Activated CD4-positive, alpha-beta memory T cell treated with anti-CD3 and anti-CD28 coated beads for 36 hours (primary cell): Measurements from ENCODE around the gene KCNAB2. TPM values are rescaled to one million over a fixed set of nuclear protein-coding genes. Genes with fewer than 3 reads are reported as not detected.

ENCODE experiments used
- CTCF ChIA-PET: fragments of 350-600 bp; sonication (Branson Sonifier 250); formaldehyde crosslinking; loops from one replicate; lab custom pipeline; 2021; ENCODE audit warnings: antibody characterized with exemption, inconsistent platforms; lab: Charles Lee
- POLR2A ChIA-PET: fragments of 350-600 bp; sonication (Branson Sonifier 250); formaldehyde crosslinking; loops from one replicate; lab custom pipeline; 2021; ENCODE audit warnings: antibody characterized with exemption; lab: Charles Lee
- DNase-seq: peaks from one replicate; pipeline ENCODE4 v3.0.0-alpha.2; 2020
- H3K27ac Mint-ChIP-seq: one replicate; pipeline ENCODE4 v1.8.0; 2021; ENCODE audit warnings: mixed read lengths
- H3K27me3 Mint-ChIP-seq: one replicate; pipeline ENCODE4 v1.8.0; 2021; ENCODE audit warnings: mixed read lengths
- H3K36me3 Mint-ChIP-seq: one replicate; pipeline ENCODE4 v1.8.0; 2021; ENCODE audit warnings: mixed read lengths
- H3K4me1 Mint-ChIP-seq: one replicate; pipeline ENCODE4 v1.8.0; 2021; ENCODE audit warnings: low read depth, mixed read lengths
- H3K4me3 Mint-ChIP-seq: one replicate; pipeline ENCODE4 v1.8.0; 2021; ENCODE audit warnings: mild to moderate bottlenecking, mixed read lengths
- H3K9me3 Mint-ChIP-seq: one replicate; pipeline ENCODE4 v1.8.0; 2021; ENCODE audit warnings: mixed read lengths
- intact Hi-C: fragments of 100-400 bp; cut with micrococcal nuclease; formaldehyde crosslinking; loops from one replicate; pipeline ENCODE4 v1.15.1; 2023
- total RNA-seq, 2 experiments: library from RNA; stranded (reverse); gene quantifications; one replicate each; pipeline ENCODE4 v1.2.3, GENCODE V29; 2021

Gene KCNAB2
- total RNA-seq, 2 experiments from 2014 or later = 196 to 202 TPM

- intact Hi-C loops = no loop called here
- Mint-ChIP-seq H3K4me1 (no peaks in the 10 kb centered on the region), H3K36me3 (no peaks in the 10 kb centered on the region), H3K9me3 (no peaks in the 10 kb centered on the region), H3K4me3 (no peak overlapping the region), H3K27ac (no peak overlapping the region), H3K27me3 (peaks cover 6% of the 10 kb centered on the region)
- CTCF ChIA-PET = no interaction called here
- DNase-seq = no peak
- POLR2A ChIA-PET = no interaction called here
Observed at GRCh38 chr1:6105763-6106162, 60.1 kb downstream of the KCNAB2 start.

DNA sequence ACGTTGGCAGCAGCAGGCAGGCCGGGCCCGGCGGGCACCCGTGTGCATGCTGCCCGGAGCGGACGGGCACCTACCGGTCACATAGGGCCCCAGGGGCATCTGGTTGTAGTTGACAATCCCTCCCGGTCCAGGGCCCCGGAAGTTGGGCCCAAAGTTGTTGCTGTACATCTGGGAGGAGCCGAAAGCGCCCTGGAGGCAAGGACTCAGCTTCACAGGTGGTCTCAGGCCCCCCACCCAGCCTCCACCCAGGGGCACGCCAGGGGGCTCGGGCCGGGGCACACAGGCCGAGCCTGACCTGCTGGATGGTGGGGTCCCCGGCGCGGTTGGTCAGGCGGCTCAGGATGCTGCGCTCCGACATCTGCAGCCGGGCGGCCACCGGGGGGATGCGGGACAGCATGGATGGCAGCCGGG is 60.6 kb downstream of the KCNAB2 start:
- no peak overlapping the region for H3K4me3 Mint-ChIP-seq
- ChIA-PET CTCF (no interaction called here), POLR2A (no interaction called here)
- no peak overlapping the region for H3K27ac Mint-ChIP-seq
- H3K27me3 Mint-ChIP-seq = peaks cover 6% of the 10 kb centered on the region
- H3K4me1 Mint-ChIP-seq = no peaks in the 10 kb centered on the region
- intact Hi-C loops = no loop called here
- no peak for DNase-seq
- H3K9me3 Mint-ChIP-seq = no peaks in the 10 kb centered on the region
- no peaks in the 10 kb centered on the region for H3K36me3 Mint-ChIP-seq

DNA sequence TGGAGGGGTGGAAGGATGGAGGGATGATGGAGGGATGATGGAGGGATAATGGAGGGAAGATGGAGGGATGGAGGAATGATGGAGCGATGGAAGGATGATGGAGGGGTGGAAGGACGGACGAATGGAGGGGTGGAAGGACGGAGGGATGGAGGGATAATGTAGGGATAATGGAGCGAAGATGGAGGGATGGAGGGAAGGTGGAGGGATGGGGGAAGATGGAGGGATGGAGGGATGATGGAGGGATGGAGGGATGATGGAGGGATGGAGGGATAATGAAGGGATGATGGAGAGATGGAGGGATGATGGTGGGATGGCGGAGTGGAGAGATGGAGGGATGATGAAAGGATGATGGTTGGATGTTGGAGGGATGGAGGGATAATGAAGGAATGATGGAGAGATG is 61.3 kb downstream of the KCNAB2 start:
- no peaks in the 10 kb centered on the region for H3K9me3 Mint-ChIP-seq

GRCh38 chr1:6107409-6108356 is 62.0 kb downstream of the KCNAB2 start:
- Mint-ChIP-seq H3K4me3 (no peak overlapping the region), H3K9me3 (no peaks in the 10 kb centered on the region), H3K27me3 (peaks cover 6% of the 10 kb centered on the region), H3K27ac (no peak overlapping the region), H3K36me3 (no peaks in the 10 kb centered on the region), H3K4me1 (no peaks in the 10 kb centered on the region)
- no peak for DNase-seq
- ChIA-PET CTCF (no interaction called here), POLR2A (no interaction called here)
- intact Hi-C loops = loop anchor here (2.0 kb wide), 1 partner anchor 137 kb away; the partner anchor contains the start of gene HES3

More for the DNA sequence above, 61.3 kb downstream of the KCNAB2 start:
- Mint-ChIP-seq H3K36me3 (no peaks in the 10 kb centered on the region), H3K27me3 (peaks cover 6% of the 10 kb centered on the region), H3K4me3 (no peak overlapping the region), H3K4me1 (no peaks in the 10 kb centered on the region), H3K27ac (no peak overlapping the region)
- ChIA-PET CTCF (no interaction called here), POLR2A (no interaction called here)
- intact Hi-C loops = no loop called here
- DNase-seq = no peak

GRCh38 chr1:6108476-6108875 is 62.8 kb downstream of the KCNAB2 start:
- Mint-ChIP-seq H3K4me1 (no peaks in the 10 kb centered on the region), H3K27me3 (peaks cover 6% of the 10 kb centered on the region), H3K9me3 (no peaks in the 10 kb centered on the region), H3K4me3 (no peak overlapping the region), H3K36me3 (no peaks in the 10 kb centered on the region), H3K27ac (no peak overlapping the region)
- CTCF ChIA-PET = interaction anchor here (1.0 to 1.1 kb wide), 7 partner anchors 63 to 138 kb away, joined by 3 to 8 read pairs (median 4); partner anchors contain the start of gene ICMT
- POLR2A ChIA-PET = no interaction called here
- intact Hi-C loops = loop anchor here (2.0 kb wide), 1 partner anchor 136 kb away; the partner anchor contains the start of gene HES3
- DNase-seq = no peak

DNA sequence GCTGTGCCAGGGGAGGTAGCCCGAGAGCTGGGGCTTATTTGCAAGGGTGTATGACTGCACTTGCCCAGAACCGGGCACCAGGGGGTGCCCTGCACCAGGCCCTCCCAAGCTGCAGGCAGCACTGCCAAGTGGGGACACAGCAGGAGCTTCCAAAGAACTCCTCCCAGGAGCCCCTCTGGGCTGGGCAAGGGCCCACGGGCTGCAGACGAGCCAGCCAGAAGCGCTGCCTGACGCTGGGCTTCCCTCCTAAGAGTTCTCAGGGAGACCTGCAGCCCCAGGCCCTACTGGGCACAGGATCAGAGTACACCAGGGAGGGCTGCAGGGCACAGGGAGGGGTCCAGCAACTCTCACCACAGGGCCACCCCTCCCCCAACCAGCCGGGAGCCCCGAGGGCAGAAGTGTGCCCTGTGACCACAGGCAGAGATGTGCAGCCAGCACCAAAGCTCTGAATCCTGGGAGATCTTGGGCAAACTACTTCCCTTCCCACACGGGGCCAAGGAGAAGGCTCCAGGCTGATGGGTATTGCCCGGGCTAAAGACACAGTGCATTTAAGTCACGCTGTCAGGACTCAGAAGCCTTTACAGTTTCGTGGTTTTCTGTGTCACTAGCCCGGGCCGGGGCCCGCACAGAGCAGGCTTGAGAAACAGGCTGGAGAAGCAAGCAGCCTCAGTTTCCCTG is 63.4 kb downstream of the KCNAB2 start:
- ChIA-PET CTCF (interaction anchor here (1.0 to 1.1 kb wide), 7 partner anchors 62 to 137 kb away, joined by 3 to 8 read pairs (median 4); partner anchors contain the start of gene ICMT), POLR2A (interaction anchor here (0.6 kb wide), 1 partner anchor 30 kb away, joined by 3 read pairs; no protein-coding TSS in a partner anchor)
- intact Hi-C loops = loop anchor here (2.0 kb wide), 1 partner anchor 136 kb away; the partner anchor contains the start of gene HES3
- Mint-ChIP-seq H3K36me3 (no peaks in the 10 kb centered on the region), H3K9me3 (no peaks in the 10 kb centered on the region), H3K4me3 (no peak overlapping the region), H3K4me1 (no peaks in the 10 kb centered on the region), H3K27ac (no peak overlapping the region), H3K27me3 (peaks cover 6% of the 10 kb centered on the region)
- peak; percentile 64 for DNase-seq

GRCh38 chr1:6109688-6110087 is 64.0 kb downstream of the KCNAB2 start:
- DNase-seq = no peak
- Mint-ChIP-seq H3K4me3 (no peak overlapping the region), H3K27me3 (peaks cover 6% of the 10 kb centered on the region), H3K9me3 (no peaks in the 10 kb centered on the region), H3K4me1 (no peaks in the 10 kb centered on the region), H3K36me3 (no peaks in the 10 kb centered on the region), H3K27ac (no peak overlapping the region)
- POLR2A ChIA-PET = no interaction called here
- intact Hi-C loops = loop anchor here (2.0 kb wide), 1 partner anchor 135 kb away; the partner anchor contains the start of gene HES3
- CTCF ChIA-PET = interaction anchor here (0.6 kb wide), 1 partner anchor 298 kb away, joined by 4 read pairs; no protein-coding TSS in a partner anchor

- peaks cover 6% of the 10 kb centered on the region for H3K27me3 Mint-ChIP-seq
- ChIA-PET POLR2A (no interaction called here), CTCF (interaction anchor here (0.6 kb wide), 1 partner anchor 298 kb away, joined by 4 read pairs; no protein-coding TSS in a partner anchor)
- intact Hi-C loops = no loop called here
- no peak for DNase-seq
- no peaks in the 10 kb centered on the region for H3K36me3 Mint-ChIP-seq
- no peaks in the 10 kb centered on the region for H3K9me3 Mint-ChIP-seq
- H3K4me3 Mint-ChIP-seq = no peak overlapping the region
- no peaks in the 10 kb centered on the region for H3K4me1 Mint-ChIP-seq
- H3K27ac Mint-ChIP-seq = no peak overlapping the region
Observed at GRCh38 chr1:6110326-6110725, 64.6 kb downstream of the KCNAB2 start.

GRCh38 chr1:6111571-6111970 is 65.9 kb downstream of the KCNAB2 start:
- CTCF ChIA-PET = no interaction called here
- POLR2A ChIA-PET = no interaction called here
- Mint-ChIP-seq H3K9me3 (peaks cover 4% of the 10 kb centered on the region), H3K27ac (no peak overlapping the region), H3K4me1 (no peaks in the 10 kb centered on the region), H3K4me3 (no peak overlapping the region), H3K36me3 (no peaks in the 10 kb centered on the region), H3K27me3 (peaks cover 6% of the 10 kb centered on the region)
- DNase-seq = no peak
- intact Hi-C loops = no loop called here

- Mint-ChIP-seq H3K4me1 (no peaks in the 10 kb centered on the region), H3K4me3 (no peak overlapping the region), H3K9me3 (peaks cover 10% of the 10 kb centered on the region), H3K36me3 (no peaks in the 10 kb centered on the region), H3K27me3 (peaks cover 6% of the 10 kb centered on the region), H3K27ac (no peak overlapping the region)
- intact Hi-C loops = no loop called here
- no peak for DNase-seq
- ChIA-PET CTCF (no interaction called here), POLR2A (no interaction called here)
Observed at GRCh38 chr1:6111991-6112689, 66.5 kb downstream of the KCNAB2 start.

GRCh38 chr1:6112690-6113005 is 67.0 kb downstream of the KCNAB2 start:
- Mint-ChIP-seq H3K9me3 (peaks cover 13% of the 10 kb centered on the region), H3K27me3 (peaks cover 3% of the 10 kb centered on the region), H3K36me3 (no peaks in the 10 kb centered on the region), H3K4me1 (no peaks in the 10 kb centered on the region), H3K27ac (no peak overlapping the region), H3K4me3 (no peak overlapping the region)
- DNase-seq = no peak
- intact Hi-C loops = no loop called here
- ChIA-PET CTCF (no interaction called here), POLR2A (no interaction called here)
